Measurements from ENCODE around the gene VASN.

The VASN gene

GRCh38 chr16:4354512-4355409 lies 16.9 kb upstream of the VASN start:
- DNase-seq: no peak

GRCh38 chr16:4356820-4357219 lies 14.8 kb upstream of the VASN start:
- DNase-seq: no peak

DNA sequence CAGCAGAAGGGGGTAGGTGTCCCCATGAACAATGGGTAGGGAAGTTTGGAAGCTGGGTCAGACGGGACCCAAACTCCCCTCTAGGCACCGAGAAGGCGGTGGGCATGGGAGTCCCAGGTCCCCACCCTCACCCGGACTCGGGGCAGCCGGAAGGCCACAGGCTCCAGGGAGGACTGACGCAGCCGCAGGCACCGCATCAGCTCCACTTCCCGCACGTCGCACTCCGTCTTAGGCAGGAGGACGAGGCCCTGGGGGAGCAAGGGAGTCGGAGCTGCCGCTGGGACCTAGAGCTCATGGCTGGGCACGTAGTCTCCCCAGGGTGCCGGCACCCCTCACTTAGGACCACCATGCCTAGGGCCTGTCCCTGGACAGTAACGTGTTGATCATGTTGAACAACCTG lies 13.4 kb upstream of the VASN start:
- no peak for DNase-seq

GRCh38 chr16:4358831-4359561 lies 12.7 kb upstream of the VASN start:
- no peak for DNase-seq

DNA sequence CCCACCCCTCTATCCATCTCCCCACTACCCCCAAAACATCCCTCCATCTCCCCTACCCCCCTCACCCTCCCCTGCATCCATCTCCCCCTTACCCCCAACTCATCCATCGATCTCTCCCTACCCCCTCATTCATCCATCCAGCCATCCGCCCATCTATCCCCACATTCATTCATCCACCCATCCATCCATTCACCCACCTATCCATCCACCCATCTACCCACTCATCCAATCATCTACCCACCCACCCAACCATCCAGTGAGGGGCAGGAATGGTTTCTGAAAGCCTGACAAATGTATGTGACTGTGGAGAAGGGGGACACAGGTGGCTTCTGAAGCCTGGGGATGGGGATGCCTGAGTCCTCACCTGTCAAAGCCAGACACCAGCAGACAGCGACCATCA lies 11.7 kb upstream of the VASN start:
- no peak for DNase-seq

DNA sequence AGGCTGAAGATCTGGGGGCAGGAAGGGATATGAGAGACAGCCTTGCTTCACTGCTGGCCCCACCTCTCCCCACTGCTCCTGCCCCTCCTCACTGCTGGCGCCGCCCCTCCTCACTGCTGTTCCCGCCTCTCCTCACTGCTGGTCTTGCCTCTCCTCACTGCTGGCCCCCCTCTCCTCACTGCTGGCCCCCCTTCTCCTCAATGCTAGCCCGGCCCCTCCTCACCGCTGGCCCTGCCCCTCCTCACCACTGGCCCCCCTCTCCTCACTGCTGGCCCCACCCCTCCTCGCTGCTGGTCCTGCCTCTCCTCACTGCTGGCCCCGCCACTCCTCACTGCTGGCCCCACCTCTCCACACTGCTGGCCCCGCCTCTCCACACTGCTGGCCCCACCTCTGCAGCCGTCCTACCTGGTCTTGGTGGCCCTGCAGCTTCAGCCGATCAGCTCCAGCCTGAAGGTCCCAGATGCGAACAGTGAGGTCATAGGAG lies 11.1 kb upstream of the VASN start:
- DNase-seq: no peak

DNA sequence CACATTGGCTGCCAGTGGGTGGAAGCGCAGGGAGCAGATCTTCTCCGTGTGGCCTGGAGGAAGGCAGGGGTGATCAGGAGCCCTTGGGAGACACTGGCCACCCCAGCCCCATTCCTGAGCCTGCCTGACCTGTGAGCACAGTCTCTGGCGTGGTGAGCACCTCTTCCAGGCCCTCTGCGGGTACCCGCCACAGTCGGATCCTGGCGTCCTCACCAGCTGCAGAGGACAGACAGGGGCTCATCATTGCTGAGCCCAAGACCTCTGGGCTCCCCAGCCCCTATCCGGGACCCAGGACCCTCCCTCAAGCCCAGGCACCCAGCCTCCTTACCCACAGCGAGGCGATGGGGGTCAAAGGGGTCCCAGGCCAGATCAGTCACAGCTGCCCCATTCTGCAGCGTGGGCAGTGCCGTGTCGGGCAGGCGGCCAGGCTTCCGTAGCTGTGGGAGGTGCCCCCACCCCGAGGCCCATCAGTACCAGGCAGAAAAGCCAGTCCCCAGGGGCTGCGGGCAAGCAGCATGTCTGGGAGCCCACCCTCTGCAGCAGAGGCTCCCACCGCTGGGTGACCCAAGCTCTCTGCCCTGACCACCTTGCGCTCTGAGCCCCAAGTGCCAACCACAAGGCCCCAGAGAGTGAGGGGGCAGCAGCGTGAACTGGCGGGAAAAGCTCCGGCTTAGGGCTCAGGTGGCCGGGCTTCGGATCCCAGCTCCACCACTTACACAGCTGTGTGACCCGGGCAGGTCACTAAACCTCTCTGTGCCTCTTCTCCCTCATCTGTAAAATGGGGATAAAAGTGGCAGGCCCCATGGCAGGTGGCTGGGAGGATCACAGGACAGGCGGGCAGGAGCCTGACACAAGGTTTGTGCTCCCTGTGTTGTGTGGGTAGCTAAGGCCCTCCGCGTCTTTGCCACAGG lies 10.4 kb upstream of the VASN start:
- no peak for DNase-seq

- no peak for DNase-seq
Observed at GRCh38 chr16:4361944-4362311, 9.7 kb upstream of the VASN start.

DNA sequence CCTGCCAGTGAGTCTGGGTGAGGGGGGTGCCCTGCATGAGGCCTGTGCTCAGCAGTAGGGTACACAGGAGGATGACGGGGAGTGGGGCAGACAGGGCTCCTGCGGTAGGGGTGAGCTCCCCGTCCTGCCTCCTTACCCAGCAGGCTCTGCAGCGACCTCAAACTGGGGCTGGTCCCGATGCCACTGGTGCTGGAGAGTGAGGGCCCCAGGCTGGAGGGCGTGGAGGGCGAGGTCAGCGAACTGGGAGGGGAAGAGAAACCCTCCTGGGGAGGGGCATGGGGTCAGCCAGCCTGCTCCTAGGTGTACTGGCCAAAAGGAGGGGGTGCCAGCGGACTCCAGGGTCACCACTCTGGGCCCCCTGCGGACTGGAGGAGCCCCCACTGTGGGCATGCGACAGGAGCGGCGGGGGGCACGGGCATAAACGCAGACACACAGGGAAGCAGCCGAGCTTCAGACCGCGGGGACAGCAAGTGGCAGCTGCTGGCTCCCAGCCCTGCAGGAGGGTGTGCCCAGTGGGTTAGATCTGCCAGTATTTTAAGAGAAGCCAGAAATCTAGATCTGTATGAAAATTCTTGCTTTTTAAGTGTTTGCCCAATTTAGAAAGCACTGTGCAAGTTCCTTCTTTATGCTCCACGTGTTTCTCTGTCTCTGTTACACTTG lies 9.0 kb upstream of the VASN start:
- DNase-seq: no peak

- DNase-seq: no peak
Observed at GRCh38 chr16:4364196-4365013, 7.2 kb upstream of the VASN start.

GRCh38 chr16:4365014-4365406 lies 6.6 kb upstream of the VASN start:
- no peak for DNase-seq

GRCh38 chr16:4365615-4366014 lies 6.0 kb upstream of the VASN start:
- no peak for DNase-seq

GRCh38 chr16:4366016-4366415 lies 5.6 kb upstream of the VASN start:
- no peak for DNase-seq

DNA sequence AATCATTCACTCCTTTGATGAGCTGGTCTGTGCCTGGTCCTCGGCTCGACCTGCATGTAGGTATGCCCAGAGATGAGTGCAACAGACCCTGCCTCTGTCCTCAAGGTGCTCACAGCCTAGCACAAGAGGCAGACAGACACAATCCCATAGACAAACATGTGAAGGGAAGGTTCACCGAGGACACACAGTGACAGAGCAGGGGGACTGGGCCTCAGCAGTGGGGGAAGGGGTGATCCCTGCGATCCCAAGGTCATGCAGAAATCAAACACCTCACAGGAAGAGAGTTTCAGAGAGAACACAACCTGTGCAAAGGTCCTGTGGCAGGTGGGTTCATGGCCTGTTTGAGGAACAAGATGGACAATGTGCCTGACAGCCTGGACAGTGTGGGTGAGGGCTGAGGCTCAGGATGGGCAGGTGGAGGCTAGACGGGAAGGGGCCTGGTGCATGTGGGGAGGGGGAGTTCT lies 4.2 kb upstream of the VASN start:
- no peak for DNase-seq

DNA sequence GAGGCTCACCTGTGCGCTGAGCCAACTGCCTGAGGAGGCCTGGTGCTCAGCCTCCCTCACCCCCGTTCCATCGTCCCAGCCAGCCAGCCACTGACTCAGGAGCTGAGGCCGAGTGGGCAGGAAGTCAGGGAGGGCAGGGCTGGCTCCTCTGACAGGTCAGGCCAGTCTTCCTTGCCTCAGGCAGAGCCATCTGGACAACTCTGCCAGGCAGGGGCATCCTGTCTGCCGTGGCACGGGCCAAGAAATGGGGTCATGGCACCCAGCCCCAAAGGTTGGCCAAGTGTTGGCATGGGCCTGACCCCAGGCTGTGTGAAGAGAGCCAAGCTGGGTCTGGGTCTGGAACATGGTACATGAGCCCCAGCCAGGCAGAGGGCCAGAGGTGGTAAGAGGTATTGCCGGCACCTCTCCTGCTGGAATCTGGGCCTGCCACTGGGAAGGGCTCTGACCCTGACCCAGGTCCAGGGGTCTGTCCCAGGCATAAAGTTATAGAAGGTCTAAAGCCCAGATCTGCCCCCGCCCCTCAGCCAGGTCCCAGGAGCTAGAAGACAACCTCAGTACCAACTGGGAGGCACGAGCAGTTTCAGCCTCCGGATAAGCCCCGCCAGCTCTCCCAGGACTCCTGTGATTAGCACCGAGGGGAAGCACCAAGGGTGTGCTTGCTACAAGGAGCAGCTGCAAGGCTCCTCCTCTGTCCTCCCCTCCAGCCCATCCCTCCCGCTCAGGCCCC lies 2.5 kb upstream of the VASN start:
- no peak for DNase-seq

DNA sequence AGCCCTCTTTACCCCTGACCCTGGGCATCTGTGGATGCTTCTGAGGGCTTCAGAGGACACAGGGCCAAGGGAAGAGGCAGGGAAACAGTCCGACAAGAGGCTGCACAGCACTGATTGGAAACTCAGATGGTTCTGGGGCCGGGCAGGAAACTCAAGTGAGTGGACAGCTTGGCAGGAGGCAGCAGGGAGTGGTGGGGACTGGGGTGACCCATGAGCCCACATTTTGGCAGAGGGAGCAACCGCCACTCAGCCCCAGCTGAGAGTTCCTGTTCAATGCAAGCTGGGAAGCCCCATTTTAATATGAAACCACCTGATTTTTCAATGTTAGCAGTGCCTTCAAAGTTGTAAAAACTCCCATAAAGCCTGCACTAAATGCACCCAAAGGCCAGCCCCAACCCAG lies 1.5 kb upstream of the VASN start:
- no peak for DNase-seq

- no peak for DNase-seq
Observed at GRCh38 chr16:4370570-4371356, 885 bp upstream of the VASN start.

DNA sequence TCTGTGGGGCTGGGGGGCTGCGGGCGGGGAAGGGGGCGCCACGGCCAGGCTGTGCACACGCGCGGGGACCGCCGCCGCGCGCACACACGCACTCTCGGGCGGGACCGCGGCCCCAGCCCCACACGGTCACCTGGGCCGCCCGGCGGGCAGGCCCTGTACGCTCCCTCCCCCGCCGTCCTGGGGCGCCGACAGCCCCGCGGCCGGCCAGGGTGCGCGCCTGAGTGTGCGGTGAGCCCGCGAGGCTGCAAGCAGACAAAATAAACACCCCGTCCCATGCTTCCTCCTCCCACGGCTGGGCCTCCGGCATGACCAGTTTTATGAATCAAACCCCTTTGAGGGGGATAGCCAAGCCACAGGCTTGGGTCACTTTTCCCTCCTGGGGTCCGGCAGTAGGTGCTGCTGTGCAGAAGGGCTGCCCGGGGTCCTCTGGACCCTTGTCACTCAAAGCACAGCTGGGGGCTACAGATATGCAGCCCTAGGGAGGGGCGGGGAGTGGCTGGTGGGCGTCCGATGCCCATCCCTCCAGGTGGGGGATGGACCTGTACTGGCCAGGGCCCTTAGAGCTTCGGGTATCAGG lies 441 bp downstream of the VASN start:
- no peak for DNase-seq

DNA sequence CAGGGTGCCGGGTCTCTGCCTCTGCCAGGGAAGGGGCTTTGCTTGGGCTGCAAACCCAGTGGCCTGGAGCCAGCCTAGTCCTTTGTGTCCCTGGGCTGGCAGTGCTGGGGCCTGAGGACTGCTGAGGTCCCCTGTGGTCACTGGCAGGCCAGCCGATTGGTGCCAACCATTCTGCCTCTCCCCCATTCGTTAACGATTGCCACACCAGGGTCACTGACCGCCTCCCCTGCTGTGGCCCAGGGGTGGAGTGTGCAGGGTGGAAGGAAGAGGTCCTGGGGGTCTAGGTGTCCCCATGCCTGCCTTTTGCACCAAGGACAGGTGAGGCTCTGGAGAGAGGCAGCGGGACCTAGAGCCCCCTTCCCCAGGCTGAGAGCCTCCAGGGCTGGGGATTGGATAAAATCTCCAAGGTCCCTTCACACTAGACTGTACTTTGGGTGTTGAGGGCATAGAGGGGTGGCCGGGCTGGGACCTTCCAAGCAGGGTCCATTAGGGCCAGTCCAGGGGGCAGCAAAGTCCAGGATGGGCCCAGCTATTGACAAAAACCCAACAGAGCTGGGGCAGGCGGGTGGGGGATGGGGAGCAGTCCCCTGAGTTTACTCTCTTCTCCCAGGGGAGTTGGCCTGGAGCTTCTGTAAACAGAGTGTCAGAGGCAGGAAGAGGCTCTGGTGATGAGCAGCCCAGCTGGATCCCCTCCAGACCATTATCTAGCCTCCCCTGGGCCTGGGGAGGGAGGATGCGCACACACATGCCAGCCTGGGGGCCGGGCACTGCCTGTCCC lies 1.1 kb downstream of the VASN start:
- peak; percentile 62 for DNase-seq

Measured in NCI-H2029 treated with DMSO at 0.1 percent for 48 hours (cell line).